Heart right ventricle (tissue), 16 donors: ENCODE measurements around the gene LZTS2. TPM values are rescaled to one million over a fixed set of nuclear protein-coding genes. Genes with fewer than 3 reads are reported as not detected.
A peak's percentile ranks its signal among the peaks of the same experiment; 100 is the strongest.

Experiments used
- ATAC-seq, 8 donors: fragments of 200-7000 bp; cut with Tn5 transposase; one replicate each; pipeline ENCODE4 v1.9.1; 2020; ENCODE audit warnings: mild to moderate bottlenecking in 8 of 8, moderate library complexity in 8 of 8, moderate number of reproducible peaks in 1 of 8
- DNase-seq, 2 donors: peaks; one replicate each; pipeline ENCODE4 v3.0.0-alpha.2; 2020
- H3K27ac ChIP-seq, 10 donors: fragments of 200-600 bp; sonication (generic) in 2 of 10; one replicate each; pipeline versions ENCODE4 v1.5.0 to v1.8.0; 2020 to 2022; ENCODE audit warnings: mild to moderate bottlenecking in 3 of 10
- H3K27me3 ChIP-seq, 7 donors: fragments of 200-600 bp; one replicate each; pipeline ENCODE4 v1.8.0; 2021 to 2022; ENCODE audit warnings: mild to moderate bottlenecking in 2 of 7
- H3K36me3 ChIP-seq, 9 donors: fragments of 200-600 bp; sonication (generic) in 1 of 9; one replicate each; pipeline versions ENCODE4 v1.5.0 to v1.8.0; 2020 to 2022; ENCODE audit warnings: mild to moderate bottlenecking in 2 of 9
- H3K4me1 ChIP-seq, 9 donors: fragments of 200-600 bp; sonication (generic) in 1 of 9; one replicate each; pipeline versions ENCODE4 v1.5.0 to v1.8.0; 2020 to 2022; ENCODE audit warnings: mild to moderate bottlenecking in 4 of 9
- H3K4me3 ChIP-seq, 10 donors: fragments of 200-600 bp; sonication (generic) in 2 of 10; one replicate each; pipeline versions ENCODE4 v1.5.0 to v1.8.0; 2020 to 2022; ENCODE audit warnings: mild to moderate bottlenecking in 7 of 10, moderate library complexity in 2 of 10
- H3K9me3 ChIP-seq, 11 donors: fragments of 200-600 bp in 10 of 11; sonication (generic) in 2 of 11; one replicate each; pipeline versions ENCODE4 v1.5.0 to v1.8.0; 2013 to 2022; ENCODE audit warnings: mild to moderate bottlenecking in 2 of 11, control low read depth in 1 of 11, moderate library complexity in 1 of 11
- WGBS, 2 donors: extraction: QIAGEN DNeasy Blood & Tissue Kit; methylation state at CpG; one replicate each; pipeline ENCODE4 v1.1.7; 2013; ENCODE audit warnings: inconsistent platforms in 1 of 2; 5-methylcytosine and 5-hydroxymethylcytosine counted together
- intact Hi-C, 10 donors: fragments of 100-400 bp; cut with DNase I; formaldehyde crosslinking; loops; one replicate each; pipeline versions ENCODE4 v1.11.1 to v1.14.2; 2022
- polyA plus RNA-seq, 2 donors: library from polyadenylated mRNA; stranded (reverse); fragments of 200-250 nt; gene quantifications; one replicate each; pipeline ENCODE4 v1.2.3, GENCODE V29; 2013
- total RNA-seq, 10 donors: library from RNA; stranded (reverse); fragmentation: NEBNext Ultra II Directional in 3 of 10; extraction: Animal tissue kit (Norgen Biotek cat#: 25700) in 3 of 10; gene quantifications; one replicate each; pipeline versions ENCODE4 v1.2.1 to v1.2.4, GENCODE V29; 2021 to 2023
- TF ChIP-seq, protein P1 (sequence below), 9 donors: fragments of 200-600 bp; sonication (generic) in 2 of 9; IDR thresholded peaks; one replicate each; pipeline versions ENCODE4 v1.5.0 to v1.8.0; 2021 to 2022; ENCODE audit warnings: antibody characterized with exemption in 9 of 9, mild to moderate bottlenecking in 5 of 9, moderate library complexity in 1 of 9
- donor health status: Arrhythmogenic right ventricular cardiomyopathy.
- donor health status: ischemic (EF 13 %, LVEDD 7.1; RV severe dilation, severe dysfunction).
- donor health status: healthy with polysubstance abuse.
- donor health status: DM: no; HTN: yes; CAD: no.
- donor health status: DM: no; HTN: no; CAD: no.
- donor health status: ischemic (EF 25% LVEDD 6.9; RV normal size, moderate dysfunction).
- donor health status: ischemic (EF 25% LVEDD 5.7; RV mildly dilated, moderate dysfunction).
- donor health status: healthy.
- donor health status: DM: yes; HTN: yes; CAD: no.
- donor health status: Ischemic cardiomyopathy.
- donor health status: ischemic (EF 35%, LVEDD 5.7; RV mildly dilated, moderate dysfunction).
- donor health status: nonischemic (EF 11% LVEDD 7.7; RV severe dilation, severe dysfunction).
- donor health status: DM: yes; HTN: yes; CAD: no.
- donor health status: PGD.
- donor health status: ischemic (EF 29% LVEDD 5.4; RV normal size, mild dysfunction).
- donor health status: nonischemic (EF 23%, LVEDD 6.1; RV moderate dilation, normal function).

Gene LZTS2
- total and polyA plus RNA-seq, 12 donors, result 28.6 to 73.7 (median 41.7) TPM

DNA sequence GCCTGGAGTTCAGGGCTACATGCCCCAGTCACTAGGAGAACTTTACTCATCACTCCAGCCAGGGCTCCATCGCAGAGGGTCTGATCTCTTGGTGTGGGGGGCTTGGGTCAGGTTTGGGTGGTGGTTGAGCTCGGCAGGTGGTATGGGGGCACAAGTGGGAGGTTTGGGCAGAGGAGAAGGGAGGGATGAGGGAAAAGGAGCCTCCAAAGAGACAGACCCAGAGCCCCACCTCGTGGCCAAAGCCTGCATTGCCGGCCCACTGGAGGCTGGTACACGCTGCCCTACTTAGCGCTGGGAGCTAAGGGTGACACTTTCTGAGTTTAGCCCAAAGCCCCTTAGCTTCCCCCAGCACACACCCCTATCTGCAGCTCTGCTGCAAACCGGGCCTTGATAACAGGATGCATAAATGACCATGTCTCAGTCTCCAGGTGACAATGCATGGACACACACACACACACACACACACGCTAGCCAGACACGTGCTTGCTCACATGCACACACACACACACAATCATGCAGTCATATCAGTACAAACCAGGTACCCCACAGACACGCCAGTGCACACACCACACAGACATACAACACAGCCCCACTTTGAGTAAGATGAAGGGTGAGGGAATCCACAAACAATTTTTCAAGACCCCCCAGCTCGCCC, 14.7 kb downstream of the LZTS2 start:
- intact Hi-C loops, result loop anchor here in 5 of 10 donors (1.0 to 2.0 kb wide), 3 partner anchors 20 to 46 kb away; no protein-coding TSS in a partner anchor
- DNase-seq (peak; percentile 81 to 90), ATAC-seq (peak; percentile 55 to 80 (median 68))
- TF ChIP-seq, protein P1, sequence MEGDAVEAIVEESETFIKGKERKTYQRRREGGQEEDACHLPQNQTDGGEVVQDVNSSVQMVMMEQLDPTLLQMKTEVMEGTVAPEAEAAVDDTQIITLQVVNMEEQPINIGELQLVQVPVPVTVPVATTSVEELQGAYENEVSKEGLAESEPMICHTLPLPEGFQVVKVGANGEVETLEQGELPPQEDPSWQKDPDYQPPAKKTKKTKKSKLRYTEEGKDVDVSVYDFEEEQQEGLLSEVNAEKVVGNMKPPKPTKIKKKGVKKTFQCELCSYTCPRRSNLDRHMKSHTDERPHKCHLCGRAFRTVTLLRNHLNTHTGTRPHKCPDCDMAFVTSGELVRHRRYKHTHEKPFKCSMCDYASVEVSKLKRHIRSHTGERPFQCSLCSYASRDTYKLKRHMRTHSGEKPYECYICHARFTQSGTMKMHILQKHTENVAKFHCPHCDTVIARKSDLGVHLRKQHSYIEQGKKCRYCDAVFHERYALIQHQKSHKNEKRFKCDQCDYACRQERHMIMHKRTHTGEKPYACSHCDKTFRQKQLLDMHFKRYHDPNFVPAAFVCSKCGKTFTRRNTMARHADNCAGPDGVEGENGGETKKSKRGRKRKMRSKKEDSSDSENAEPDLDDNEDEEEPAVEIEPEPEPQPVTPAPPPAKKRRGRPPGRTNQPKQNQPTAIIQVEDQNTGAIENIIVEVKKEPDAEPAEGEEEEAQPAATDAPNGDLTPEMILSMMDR (IDR thresholded peaks at IDR 0.05), result peak; percentile 85 to 93 (median 89)
- WGBS, 2 donors, result 17 to 20% methylated on average over 11 of the region's 11 CpGs
- H3K27me3 ChIP-seq, result peaks cover 0 to 29% (median 24%) of the 10 kb centered on the region in 7 donors
- no peaks in the 10 kb centered on the region for H3K36me3 ChIP-seq
- no peak overlapping the region for H3K4me3 ChIP-seq
- peaks cover 7 to 47% (median 26%) of the 10 kb centered on the region in 9 donors for H3K4me1 ChIP-seq
- no peaks in the 10 kb centered on the region for H3K9me3 ChIP-seq
- no peak overlapping the region for H3K27ac ChIP-seq

DNA sequence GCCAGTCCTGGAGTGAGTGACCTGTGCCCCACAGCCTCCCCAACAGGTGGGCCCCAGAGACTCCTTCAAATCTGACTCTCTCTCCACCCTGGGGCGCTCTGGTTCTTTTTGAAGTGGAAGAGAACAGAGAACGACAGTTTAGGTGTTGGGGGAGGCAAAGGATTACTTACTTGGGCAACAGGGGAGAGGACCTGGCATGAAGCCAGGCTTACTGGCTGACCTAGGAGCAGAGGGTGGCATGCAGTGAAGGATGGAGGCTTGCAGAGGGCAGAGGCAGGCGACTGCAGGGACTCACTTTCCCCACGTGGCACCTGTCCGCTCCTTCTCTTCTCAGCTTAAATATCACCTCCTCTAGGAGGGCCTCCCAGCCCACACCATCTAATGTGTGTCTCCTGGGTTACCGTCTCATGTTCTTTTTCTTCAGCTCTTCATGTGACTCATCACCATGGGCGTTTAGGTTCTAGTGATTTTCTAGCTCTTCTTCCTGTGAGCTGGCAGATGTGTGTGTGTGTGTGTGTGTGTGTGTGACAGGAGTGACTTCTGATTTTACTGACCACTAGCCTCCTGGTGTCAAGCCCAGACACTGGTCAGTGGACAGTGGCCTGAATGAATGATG, 15.5 kb downstream of the LZTS2 start:
- H3K4me1 ChIP-seq, result peaks cover 7 to 47% (median 26%) of the 10 kb centered on the region in 9 donors
- ATAC-seq (no peak), DNase-seq (no peak)
- TF ChIP-seq, protein P1 (IDR thresholded peaks at IDR 0.05), result no peak
- WGBS, 2 donors, result 49 to 55% methylated on average over 6 to 7 of the region's 7 CpGs
- peaks cover 0 to 29% (median 24%) of the 10 kb centered on the region in 7 donors for H3K27me3 ChIP-seq
- no peaks in the 10 kb centered on the region for H3K9me3 ChIP-seq
- intact Hi-C loops, result loop anchor here in 5 of 10 donors (1.0 to 2.0 kb wide), 3 partner anchors 20 to 47 kb away; no protein-coding TSS in a partner anchor
- H3K36me3 ChIP-seq, result no peaks in the 10 kb centered on the region
- no peak overlapping the region for H3K4me3 ChIP-seq
- no peak overlapping the region for H3K27ac ChIP-seq

DNA sequence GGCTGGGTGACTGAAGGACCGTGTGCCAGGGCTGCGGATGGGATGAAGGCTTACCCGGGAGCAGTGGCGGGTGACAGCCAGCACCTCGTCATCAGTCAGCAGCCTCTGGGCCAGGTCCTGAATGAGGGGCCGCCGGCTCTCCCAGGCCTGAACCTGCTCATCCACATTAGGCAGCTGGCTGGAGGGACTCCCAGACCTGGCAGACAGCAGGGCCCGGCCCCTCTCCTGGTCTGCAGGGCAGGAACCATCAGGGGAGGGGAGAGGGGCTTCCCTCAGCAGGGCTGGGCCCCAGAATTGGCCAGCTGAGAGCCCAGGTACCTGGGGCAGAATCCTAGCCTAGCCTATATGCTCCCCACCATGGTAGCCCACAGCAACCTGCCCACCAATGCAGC, 16.0 kb downstream of the LZTS2 start:
- Histone ChIP-seq H3K27ac (no peak overlapping the region), H3K4me3 (no peak overlapping the region), H3K4me1 (peaks cover 7 to 47% (median 26%) of the 10 kb centered on the region in 9 donors), H3K9me3 (no peaks in the 10 kb centered on the region), H3K27me3 (peaks cover 0 to 29% (median 24%) of the 10 kb centered on the region in 7 donors), H3K36me3 (no peaks in the 10 kb centered on the region)
- ATAC-seq (no peak), DNase-seq (no peak)
- intact Hi-C loops, result loop anchor here in 2 of 10 donors (2.0 kb wide), 1 partner anchor 21 kb away; no protein-coding TSS in a partner anchor
- TF ChIP-seq, protein P1 (IDR thresholded peaks at IDR 0.05), result no peak
- 76 to 78% methylated on average over 7 to 8 of the region's 8 CpGs for WGBS, 2 donors

DNA sequence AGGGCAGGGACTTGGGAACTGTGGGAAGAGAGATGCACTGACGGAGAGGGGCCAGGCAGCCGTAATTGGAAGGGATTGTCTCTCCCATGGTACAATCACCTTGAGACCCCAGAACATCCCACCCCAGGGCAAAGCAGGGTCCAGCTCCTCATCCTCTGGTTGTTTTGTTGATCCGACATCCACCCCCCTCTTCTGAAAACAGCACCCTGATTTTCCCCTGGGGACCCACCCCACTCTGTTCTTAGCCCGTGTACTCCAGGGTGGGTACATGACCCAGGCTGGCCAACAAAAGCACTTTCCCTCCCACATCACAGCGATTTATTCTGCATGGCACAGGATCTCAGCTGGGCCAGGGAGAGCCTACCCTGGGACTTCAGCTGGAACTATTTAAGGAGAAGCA, 17.2 kb downstream of the LZTS2 start:
- H3K4me1 ChIP-seq, result peaks cover 7 to 43% (median 26%) of the 10 kb centered on the region in 9 donors
- ATAC-seq (no peak), DNase-seq (no peak)
- no peaks in the 10 kb centered on the region for H3K9me3 ChIP-seq
- TF ChIP-seq, protein P1 (IDR thresholded peaks at IDR 0.05), result no peak
- H3K27me3 ChIP-seq, result peaks cover 0 to 29% (median 24%) of the 10 kb centered on the region in 7 donors
- 63 to 68% methylated on average over 5 of the region's 5 CpGs for WGBS, 2 donors
- intact Hi-C loops, result no loop called here
- H3K27ac ChIP-seq, result no peak overlapping the region
- H3K4me3 ChIP-seq, result no peak overlapping the region
- no peaks in the 10 kb centered on the region for H3K36me3 ChIP-seq
